Tibial nerve (tissue), 4 donors: Measurements from ENCODE around the gene B9D1. TPM values are rescaled to one million over a fixed set of nuclear protein-coding genes. Genes with fewer than 3 reads are reported as not detected.

ENCODE experiments used
- DNase-seq, 2 donors: peaks; one replicate each; pipeline ENCODE4 v3.0.0-alpha.2; 2019; ENCODE audit warnings: low spot score in 2 of 2
- H3K27ac ChIP-seq, 4 donors: fragments of 200-600 bp; sonication (generic) in 3 of 4; one replicate each; pipeline ENCODE4 v1.5.1; 2017 to 2019; ENCODE audit warnings: mild to moderate bottlenecking in 1 of 4
- H3K27me3 ChIP-seq, 2 donors: fragments of 200-600 bp; sonication (generic) in 1 of 2; one replicate each; pipeline versions ENCODE4 v1.5.1 to v1.6.0; 2017 to 2019
- H3K36me3 ChIP-seq, 3 donors: fragments of 200-600 bp; sonication (generic); one replicate each; pipeline ENCODE4 v1.5.1; 2018 to 2019
- H3K4me1 ChIP-seq, 4 donors: fragments of 200-600 bp; sonication (generic) in 3 of 4; one replicate each; pipeline ENCODE4 v1.5.1; 2017 to 2019
- H3K4me3 ChIP-seq, 4 donors: fragments of 200-600 bp; sonication (generic) in 3 of 4; one replicate each; pipeline ENCODE4 v1.5.1; 2017 to 2019; ENCODE audit warnings: mild to moderate bottlenecking in 1 of 4, moderate library complexity in 1 of 4
- H3K9me3 ChIP-seq, 4 donors: fragments of 200-600 bp; sonication (generic) in 3 of 4; one replicate each; pipeline ENCODE4 v1.5.1; 2017 to 2019
- CTCF ChIP-seq, 5 experiments: fragments of 200-600 bp in 3 of 5; fragments of 450-650 bp in 2 of 5; sonication (generic) in 3 of 5; IDR thresholded peaks; one replicate each; pipeline ENCODE4 v1.5.1; 2016 to 2019; ENCODE audit warnings: antibody characterized with exemption in 5 of 5, mild to moderate bottlenecking in 3 of 5, moderate library complexity in 2 of 5
- EP300 ChIP-seq, 2 donors: sonication (generic); formaldehyde crosslinking; IDR thresholded peaks; one replicate each; pipeline ENCODE4 v1.6.1; 2017; ENCODE audit warnings: antibody characterized with exemption in 2 of 2, mild to moderate bottlenecking in 1 of 2
- POLR2A ChIP-seq, 2 donors: fragments of 450-650 bp; IDR thresholded peaks; one replicate each; pipeline ENCODE4 v1.6.1; 2017; ENCODE audit warnings: antibody characterized with exemption in 2 of 2, mild to moderate bottlenecking in 2 of 2, moderate library complexity in 2 of 2
- WGBS, 2 donors: methylation state at CpG; one replicate each; pipeline ENCODE4 v1.1.5; 2018; 5-methylcytosine and 5-hydroxymethylcytosine counted together
- small RNA-seq: library from RNA; depleted of rRNA; stranded (forward); fragments of <200 nt; gene quantifications from one replicate; pipeline ENCODE3, GENCODE V24; 2016
- total RNA-seq, 4 donors: library from RNA; depleted of rRNA; stranded (reverse); fragments of >200 nt; gene quantifications; one replicate each; pipeline ENCODE4 v1.1.0, GENCODE V29; 2016

Gene B9D1
- total RNA-seq, 4 donors from 2014 or later = 21.6 to 65.4 (median 43.4) TPM

DNA sequence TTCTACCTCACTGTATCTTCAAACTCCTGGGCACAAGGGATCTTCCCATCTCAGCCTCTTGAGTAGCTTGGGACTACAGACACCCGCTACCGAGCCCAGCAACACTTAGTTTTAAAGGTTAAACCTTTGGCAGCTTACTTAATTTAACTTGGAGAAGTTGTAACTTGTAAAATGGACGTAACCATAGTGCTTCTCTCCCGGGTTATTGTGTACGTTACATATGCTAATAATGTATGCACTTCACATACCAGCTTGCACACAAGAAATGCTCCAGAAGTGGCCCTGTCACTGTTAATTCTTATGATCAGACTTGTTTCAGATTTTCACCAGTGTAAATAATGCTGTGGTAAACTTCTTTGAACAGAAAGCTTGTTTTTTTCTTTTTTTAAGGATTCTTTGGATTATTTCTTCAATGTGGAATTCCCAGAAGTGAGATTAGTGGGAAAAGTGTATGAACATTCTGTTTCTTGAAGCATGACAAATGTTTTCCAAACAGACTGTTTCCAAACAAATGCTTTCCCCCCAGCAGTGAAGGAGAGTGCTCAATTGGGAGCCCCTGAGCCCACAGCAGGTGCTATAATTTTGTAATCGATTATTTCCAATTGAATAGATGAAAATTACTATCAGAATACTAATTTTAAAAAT, 63.8 kb downstream of the B9D1 start:
- Histone ChIP-seq H3K4me1 (peaks cover 0 to 86% (median 50%) of the 10 kb centered on the region in 4 donors), H3K4me3 (no peak overlapping the region), H3K27ac (peak overlapping the region; percentile 31 to 85 (median 61)), H3K9me3 (no peaks in the 10 kb centered on the region), H3K27me3 (no peaks in the 10 kb centered on the region), H3K36me3 (no peaks in the 10 kb centered on the region)
- DNase-seq = no peak
- WGBS, 2 donors = 45 to 47% methylated on average over 6 of the region's 6 CpGs
- peak; percentile 61 to 68 for TF ChIP-seq EP300 (IDR thresholded peaks at IDR 0.05)
- TF ChIP-seq CTCF (IDR thresholded peaks at IDR 0.05) = no peak
- TF ChIP-seq POLR2A (IDR thresholded peaks at IDR 0.05) = no peak

DNA sequence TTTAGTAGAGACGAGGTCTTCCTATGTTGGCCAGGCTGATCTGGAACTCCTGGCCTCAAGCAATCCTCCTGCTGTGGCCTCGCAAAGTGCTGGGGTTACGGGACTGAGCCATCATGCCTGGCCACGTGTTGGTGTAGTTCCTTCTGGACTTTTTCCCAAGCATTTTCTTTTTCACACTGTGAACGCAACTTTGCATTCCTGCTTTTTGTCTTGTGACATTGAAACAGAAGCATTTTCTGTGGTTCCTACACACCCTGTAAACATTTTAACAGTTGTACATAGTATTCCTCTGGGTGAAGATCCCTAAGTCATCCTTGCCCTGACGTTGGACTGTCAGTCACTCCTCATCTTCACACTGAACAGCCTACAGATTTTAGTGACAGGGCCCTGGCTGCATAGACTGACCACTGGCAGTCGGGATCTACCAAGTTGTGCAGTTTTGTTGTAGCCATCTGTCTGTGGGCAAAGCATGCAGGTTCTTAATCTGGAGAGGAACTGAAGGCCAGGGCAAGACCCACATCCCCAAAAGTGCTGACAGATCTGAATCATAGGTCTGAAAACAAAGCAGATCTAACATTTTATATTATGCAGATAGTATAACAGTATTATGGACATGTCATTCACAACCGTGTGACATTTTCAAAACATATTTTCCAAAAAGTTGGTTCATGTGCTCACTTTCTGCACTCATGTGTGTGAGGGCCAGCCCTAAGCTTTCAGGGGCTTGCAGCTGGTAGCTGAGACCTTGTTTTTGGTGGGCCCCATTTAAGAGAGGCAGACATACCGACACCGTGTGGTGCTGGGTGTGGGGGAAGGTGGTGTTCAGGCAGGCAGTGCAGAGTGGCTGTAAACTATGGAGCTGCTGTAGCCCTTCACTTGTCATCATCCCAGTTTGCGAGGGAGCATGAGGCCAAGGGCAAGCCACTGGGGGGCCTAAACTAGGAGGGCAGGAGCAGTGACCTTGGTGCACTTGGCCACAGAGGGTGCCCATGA, 65.4 kb downstream of the B9D1 start:
- TF ChIP-seq POLR2A (IDR thresholded peaks at IDR 0.05) (no peak), EP300 (IDR thresholded peaks at IDR 0.05) (no peak), CTCF (IDR thresholded peaks at IDR 0.05) (no peak)
- no peaks in the 10 kb centered on the region for H3K9me3 ChIP-seq
- 56 to 58% methylated on average over 11 of the region's 11 CpGs for WGBS, 2 donors
- peak overlapping the region in 2 of 4 donors; percentile 83 to 85 for H3K27ac ChIP-seq
- no peaks in the 10 kb centered on the region for H3K36me3 ChIP-seq
- peaks cover 0 to 71% (median 39%) of the 10 kb centered on the region in 4 donors for H3K4me1 ChIP-seq
- H3K27me3 ChIP-seq = no peaks in the 10 kb centered on the region
- no peak overlapping the region for H3K4me3 ChIP-seq
- DNase-seq = no peak

- Histone ChIP-seq H3K4me3 (no peak overlapping the region), H3K4me1 (peaks cover 0 to 69% (median 29%) of the 10 kb centered on the region in 4 donors), H3K27me3 (no peaks in the 10 kb centered on the region), H3K9me3 (no peaks in the 10 kb centered on the region), H3K27ac (no peak overlapping the region), H3K36me3 (no peaks in the 10 kb centered on the region)
- 76 to 78% methylated on average over 8 of the region's 8 CpGs for WGBS, 2 donors
- TF ChIP-seq CTCF (IDR thresholded peaks at IDR 0.05) (no peak), EP300 (IDR thresholded peaks at IDR 0.05) (no peak), POLR2A (IDR thresholded peaks at IDR 0.05) (no peak)
- DNase-seq = no peak
These were observed 66.9 kb downstream of the B9D1 start for GRCh38 chr17:19295473-19296135.

GRCh38 chr17:19294443-19294842, 68.1 kb downstream of the B9D1 start:
- WGBS, 2 donors = 89 to 91% methylated on average over 3 of the region's 3 CpGs
- peaks cover 0 to 68% (median 28%) of the 10 kb centered on the region in 4 donors for H3K4me1 ChIP-seq

More at GRCh38 chr17:19294443-19294842, 68.1 kb downstream of the B9D1 start:
- H3K36me3 ChIP-seq = no peaks in the 10 kb centered on the region
- DNase-seq = no peak
- TF ChIP-seq CTCF (IDR thresholded peaks at IDR 0.05) (no peak), EP300 (IDR thresholded peaks at IDR 0.05) (no peak), POLR2A (IDR thresholded peaks at IDR 0.05) (no peak)
- no peak overlapping the region for H3K4me3 ChIP-seq
- no peak overlapping the region for H3K27ac ChIP-seq
- no peaks in the 10 kb centered on the region for H3K27me3 ChIP-seq
- H3K9me3 ChIP-seq = no peaks in the 10 kb centered on the region

Small RNAs within 50 kb of the gene (small RNA-seq; reads per million reads assigned to genes)
- 15.3 reads per million, percentile 92 among the genes with 10 or more reads in this experiment for gene MIR1180

Other genes starting within 250 kb of the B9D1 start
- gene GRAPL, start 235.1 kb downstream of the B9D1 start, total RNA-seq = 1 to 10 TPM in 3 of 4 donors, not detected in 1; 1.3 to 3.6 (median 2.1) TPM
- gene EPN2, start 125.4 kb downstream of the B9D1 start, total RNA-seq = 100 to 1,000 TPM in 3 of 4 donors, 10 to 100 TPM in 1; 92.7 to 141 (median 119) TPM
- 10 to 100 TPM; 29.5 to 62.4 (median 39.3) TPM for gene MAPK7, start 15.8 kb upstream of the B9D1 start, total RNA-seq
- 100 to 1,000 TPM in 1 of 4 donors, 10 to 100 TPM in 3; 30.6 to 131 (median 53.4) TPM for gene MFAP4, start 24.5 kb upstream of the B9D1 start, total RNA-seq
- gene RNF112, start 48.5 kb upstream of the B9D1 start, total RNA-seq = 1 to 10 TPM in 3 of 4 donors, under 1 TPM in 1; 0.44 to 2.5 (median 1.8) TPM
- gene SLC47A1, start 171.1 kb upstream of the B9D1 start, total RNA-seq = 10 to 100 TPM; 11.1 to 31.4 (median 19.5) TPM